Gastroesophageal sphincter (tissue), 4 donors: ENCODE data around the gene SPINT1. TPM values are rescaled to one million over a fixed set of nuclear protein-coding genes. Genes with fewer than 3 reads are reported as not detected.

Experiments
- ATAC-seq: fragments of 150-250 bp; one replicate; pipeline ENCODE4 v1.9.1; 2016; ENCODE audit warnings: mild to moderate bottlenecking, moderate library complexity
- H3K27ac ChIP-seq, 4 donors: fragments of 200-600 bp; sonication (generic) in 3 of 4; 1 replicate in 3 of 4; 2 replicates in 1 of 4; pipeline ENCODE4 v1.5.1; 2016 to 2019
- H3K27me3 ChIP-seq: fragments of 200-600 bp; sonication (generic); one replicate; pipeline ENCODE4 v1.5.1; 2019
- H3K36me3 ChIP-seq, 2 donors: fragments of 200-600 bp; sonication (generic); one replicate each; pipeline ENCODE4 v1.5.1; 2019; ENCODE audit warnings: control low read depth in 1 of 2
- H3K4me1 ChIP-seq, 3 donors: fragments of 200-600 bp; sonication (generic); 1 replicate in 2 of 3; 2 replicates in 1 of 3; pipeline ENCODE4 v1.5.1; 2016 to 2019; ENCODE audit warnings: control low read depth in 2 of 3
- H3K4me3 ChIP-seq, 2 donors: fragments of 200-600 bp; sonication (generic); one replicate each; pipeline ENCODE4 v1.5.1; 2019; ENCODE audit warnings: mild to moderate bottlenecking in 1 of 2, moderate library complexity in 1 of 2
- H3K9me3 ChIP-seq, 3 donors: fragments of 200-600 bp; sonication (generic); one replicate each; pipeline ENCODE4 v1.5.1; 2017 to 2019; ENCODE audit warnings: control low read depth in 2 of 3
- CTCF ChIP-seq, 4 experiments: fragments of 200-600 bp in 2 of 4; fragments of 450-650 bp in 2 of 4; sonication (generic) in 1 of 4; IDR thresholded peaks; one replicate each; pipeline ENCODE4 v1.5.1; 2017 to 2019; ENCODE audit warnings: antibody characterized with exemption in 4 of 4, mild to moderate bottlenecking in 2 of 4, moderate library complexity in 2 of 4
- EP300 ChIP-seq: sonication (generic); formaldehyde crosslinking; IDR thresholded peaks from one replicate; pipeline ENCODE4 v1.6.1; 2017; ENCODE audit warnings: antibody characterized with exemption, mild to moderate bottlenecking
- POLR2A ChIP-seq, 2 donors: fragments of 450-650 bp; IDR thresholded peaks; one replicate each; pipeline ENCODE4 v1.6.1; 2017; ENCODE audit warnings: antibody characterized with exemption in 2 of 2, mild to moderate bottlenecking in 2 of 2, moderate library complexity in 1 of 2
- POLR2AphosphoS5 ChIP-seq: sonication (generic); formaldehyde crosslinking; IDR thresholded peaks from one replicate; pipeline ENCODE4 v1.6.1; 2017; ENCODE audit warnings: antibody characterized with exemption
- WGBS, 2 donors: methylation state at CpG; one replicate each; pipeline ENCODE4 v1.1.5; 2018; ENCODE audit warnings: low coverage in 1 of 2; 5-methylcytosine and 5-hydroxymethylcytosine counted together
- total RNA-seq, 4 donors: library from RNA; depleted of rRNA; stranded (reverse); fragments of >200 nt; gene quantifications; one replicate each; pipeline ENCODE4 v1.1.0, GENCODE V29; 2016

Gene SPINT1
- total RNA-seq, 4 donors from 2014 or later: 2.0 to 29.8 (median 2.8) TPM

GRCh38 chr15:40877694-40878093, 33.8 kb downstream of the SPINT1 start:
- no peak for ATAC-seq

GRCh38 chr15:40878785-40879184, 34.9 kb downstream of the SPINT1 start:
- Histone ChIP-seq H3K9me3 (no peaks in the 10 kb centered on the region), H3K27me3 (peaks cover 3% of the 10 kb centered on the region), H3K4me1 (peaks cover 0 to 6% (median 5%) of the 10 kb centered on the region in 3 donors), H3K4me3 (no peak overlapping the region), H3K36me3 (no peaks in the 10 kb centered on the region), H3K27ac (no peak overlapping the region)
- no peak for TF ChIP-seq EP300
- no peak for TF ChIP-seq CTCF (IDR thresholded peaks at IDR 0.05)
- TF ChIP-seq POLR2A (IDR thresholded peaks at IDR 0.05): no peak
- TF ChIP-seq POLR2AphosphoS5: no peak
- ATAC-seq: no peak
- no CpG with 5 or more reads among the region's 1 CpG for WGBS, 2 donors

More at GRCh38 chr15:40877694-40878093, 33.8 kb downstream of the SPINT1 start:
- Histone ChIP-seq H3K4me3 (no peak overlapping the region), H3K36me3 (no peaks in the 10 kb centered on the region), H3K9me3 (no peaks in the 10 kb centered on the region), H3K4me1 (peaks cover 0 to 14% (median 9%) of the 10 kb centered on the region in 3 donors), H3K27me3 (peaks cover 14% of the 10 kb centered on the region), H3K27ac (no peak overlapping the region)
- no peak for TF ChIP-seq POLR2AphosphoS5
- TF ChIP-seq POLR2A (IDR thresholded peaks at IDR 0.05): no peak
- TF ChIP-seq EP300: no peak
- TF ChIP-seq CTCF (IDR thresholded peaks at IDR 0.05): no peak
- 59 to 80% methylated on average over 1 to 2 of the region's 2 CpGs for WGBS, 2 donors

GRCh38 chr15:40879609-40880008, 35.8 kb downstream of the SPINT1 start:
- ATAC-seq: no peak
- H3K4me1 ChIP-seq: no peaks in the 10 kb centered on the region
- H3K27me3 ChIP-seq: no peaks in the 10 kb centered on the region
- TF ChIP-seq CTCF (IDR thresholded peaks at IDR 0.05): no peak
- TF ChIP-seq POLR2A (IDR thresholded peaks at IDR 0.05): no peak
- no peaks in the 10 kb centered on the region for H3K9me3 ChIP-seq
- no peak overlapping the region for H3K27ac ChIP-seq
- WGBS, 2 donors: 83 to 96% methylated on average over 4 of the region's 6 CpGs
- H3K4me3 ChIP-seq: no peak overlapping the region
- H3K36me3 ChIP-seq: no peaks in the 10 kb centered on the region

GRCh38 chr15:40881351-40881750, 37.5 kb downstream of the SPINT1 start:
- TF ChIP-seq EP300 (no peak), POLR2AphosphoS5 (no peak), CTCF (IDR thresholded peaks at IDR 0.05) (no peak), POLR2A (IDR thresholded peaks at IDR 0.05) (no peak)
- Histone ChIP-seq H3K4me1 (no peaks in the 10 kb centered on the region), H3K36me3 (no peaks in the 10 kb centered on the region), H3K27me3 (no peaks in the 10 kb centered on the region), H3K4me3 (no peak overlapping the region), H3K9me3 (no peaks in the 10 kb centered on the region), H3K27ac (no peak overlapping the region)
- 96% methylated on average over 6 of the region's 6 CpGs for WGBS, 2 donors
- ATAC-seq: no peak

GRCh38 chr15:40886586-40886985, 42.7 kb downstream of the SPINT1 start:
- 80% methylated on average over 1 of the region's 1 CpG; no CpG with 5 or more reads in 1 of the 2 donors for whole genome bisulfite sequencing, 2 donors
- Histone ChIP-seq H3K27me3 (no peaks in the 10 kb centered on the region), H3K4me3 (no peak overlapping the region), H3K4me1 (no peaks in the 10 kb centered on the region), H3K36me3 (no peaks in the 10 kb centered on the region), H3K9me3 (no peaks in the 10 kb centered on the region), H3K27ac (no peak overlapping the region)
- no peak for ATAC-seq
- TF ChIP-seq EP300: no peak
- no peak for TF ChIP-seq CTCF (IDR thresholded peaks at IDR 0.05)
- TF ChIP-seq POLR2AphosphoS5: no peak
- no peak for TF ChIP-seq POLR2A (IDR thresholded peaks at IDR 0.05)
